Right lobe of liver (tissue), 6 donors: ENCODE results near the gene AUNIP. TPM values are rescaled to one million over a fixed set of nuclear protein-coding genes. Genes with fewer than 3 reads are reported as not detected.

Experiments used
- ATAC-seq, 4 donors: fragments of 200-7000 bp; cut with Tn5 transposase; one replicate each; pipeline ENCODE4 v1.9.1; 2020; ENCODE audit warnings: mild to moderate bottlenecking in 4 of 4, moderate library complexity in 4 of 4
- DNase-seq, 3 donors: peaks; one replicate each; pipeline ENCODE4 v3.0.0-alpha.2; 2020
- H3K27ac ChIP-seq, 3 donors: fragments of 200-600 bp; one replicate each; pipeline ENCODE4 v1.8.0; 2022
- H3K27me3 ChIP-seq, 2 donors: fragments of 200-600 bp; one replicate each; pipeline ENCODE4 v1.8.0; 2022
- H3K36me3 ChIP-seq, 4 donors: fragments of 200-600 bp; sonication (generic) in 1 of 4; one replicate each; pipeline versions ENCODE4 v1.5.1 to v1.8.0; 2017 to 2022; ENCODE audit warnings: control low read depth in 1 of 4
- H3K4me1 ChIP-seq, 4 donors: fragments of 200-600 bp; sonication (generic) in 1 of 4; one replicate each; pipeline versions ENCODE4 v1.5.1 to v1.8.0; 2017 to 2022; ENCODE audit warnings: control low read depth in 1 of 4
- H3K4me3 ChIP-seq, 3 donors: fragments of 200-600 bp; one replicate each; pipeline ENCODE4 v1.8.0; 2022
- H3K9me3 ChIP-seq, 4 donors: fragments of 200-600 bp; sonication (generic) in 1 of 4; one replicate each; pipeline versions ENCODE4 v1.5.1 to v1.8.0; 2017 to 2022; ENCODE audit warnings: control low read depth in 1 of 4
- CTCF ChIP-seq, 4 donors: fragments of 200-600 bp in 3 of 4; fragments of 450-650 bp in 1 of 4; IDR thresholded peaks; one replicate each; pipeline versions ENCODE4 v1.5.1 to v1.8.0; 2016 to 2022; ENCODE audit warnings: antibody characterized with exemption in 4 of 4, mild to moderate bottlenecking in 2 of 4
- POLR2A ChIP-seq: fragments of 450-650 bp; IDR thresholded peaks from one replicate; pipeline ENCODE4 v1.6.1; 2017; ENCODE audit warnings: antibody characterized with exemption, mild to moderate bottlenecking
- WGBS: methylation state at CpG from one replicate; pipeline ENCODE4 v1.1.6; 2018; ENCODE audit warnings: low coverage, low lambda C conversion rate; ENCODE audit not compliant: insufficient coverage; ENCODE audit errors: missing lambda C conversion rate; 5-methylcytosine and 5-hydroxymethylcytosine counted together
- intact Hi-C, 2 donors: fragments of 100-400 bp; cut with DNase I; formaldehyde crosslinking; loops; one replicate each; pipeline versions ENCODE4 v1.11.2 to v1.14.1; 2022
- total RNA-seq, 6 experiments: library from RNA; depleted of rRNA in 2 of 6; stranded (reverse); fragments of >200 nt in 2 of 6; fragmentation: NEBNext Ultra II Directional in 3 of 6; extraction: Animal tissue kit (Norgen Biotek cat#: 25700) in 3 of 6; gene quantifications; one replicate each; pipeline versions ENCODE4 v1.1.0 to v1.2.4, GENCODE V29; 2016 to 2023
- donor health status: DM: no; HTN: yes; CAD: no.
- donor health status: DM: no; HTN: no; CAD: no.
- donor health status: DM: no; HTN: no; CAD: no.
- donor health status: DM: no; HTN: yes; CAD: no.
- donor health status: DM: no; HTN: yes; CAD: no.

AUNIP gene
- total RNA-seq, 6 experiments from 2014 or later, result 0.43 to 0.56 TPM; not detected in 4

- no peaks in the 10 kb centered on the region for H3K4me1 ChIP-seq
- no peaks in the 10 kb centered on the region for H3K27me3 ChIP-seq
- DNase-seq (no peak), ATAC-seq (no peak)
- TF ChIP-seq CTCF (IDR thresholded peaks at IDR 0.05) (no peak), POLR2A (no peak)
- H3K4me3 ChIP-seq, result no peak overlapping the region
- H3K9me3 ChIP-seq, result no peaks in the 10 kb centered on the region
- intact Hi-C loops, result no loop called here
- peaks cover 0 to 7% (median 0%) of the 10 kb centered on the region in 4 donors for H3K36me3 ChIP-seq
- H3K27ac ChIP-seq, result no peak overlapping the region
- 75% methylated on average over 5 of the region's 18 CpGs for WGBS
These were observed 49.9 kb downstream of the AUNIP start for GRCh38 chr1:25809283-25809926.

- WGBS, result 85% methylated on average over 4 of the region's 34 CpGs
- H3K36me3 ChIP-seq, result peaks cover 0 to 2% (median 0%) of the 10 kb centered on the region in 4 donors
- TF ChIP-seq CTCF (IDR thresholded peaks at IDR 0.05), result no peak
- TF ChIP-seq POLR2A, result no peak
- ATAC-seq (no peak), DNase-seq (peak in 1 of 3 donors; percentile 50)
- intact Hi-C loops, result no loop called here
- H3K4me1 ChIP-seq, result no peaks in the 10 kb centered on the region
- H3K4me3 ChIP-seq, result no peak overlapping the region
- no peak overlapping the region for H3K27ac ChIP-seq
- H3K9me3 ChIP-seq, result no peaks in the 10 kb centered on the region
- no peaks in the 10 kb centered on the region for H3K27me3 ChIP-seq
These were observed 50.6 kb downstream of the AUNIP start for GRCh38 chr1:25808481-25809244.

GRCh38 chr1:25807480-25808390, 51.5 kb downstream of the AUNIP start:
- H3K9me3 ChIP-seq, result no peaks in the 10 kb centered on the region
- H3K4me1 ChIP-seq, result no peaks in the 10 kb centered on the region
- no peak overlapping the region for H3K27ac ChIP-seq
- no peak overlapping the region for H3K4me3 ChIP-seq
- DNase-seq (peak in 1 of 3 donors; percentile 40), ATAC-seq (no peak)
- H3K36me3 ChIP-seq, result no peaks in the 10 kb centered on the region
- WGBS, result 87% methylated on average over 2 of the region's 20 CpGs
- intact Hi-C loops, result no loop called here
- no peaks in the 10 kb centered on the region for H3K27me3 ChIP-seq
- no peak for TF ChIP-seq CTCF (IDR thresholded peaks at IDR 0.05)
- TF ChIP-seq POLR2A, result no peak

- Histone ChIP-seq H3K36me3 (no peaks in the 10 kb centered on the region), H3K9me3 (no peaks in the 10 kb centered on the region), H3K4me1 (no peaks in the 10 kb centered on the region), H3K27ac (no peak overlapping the region), H3K4me3 (no peak overlapping the region), H3K27me3 (no peaks in the 10 kb centered on the region)
- no peak for DNase-seq
- intact Hi-C loops, result no loop called here
- TF ChIP-seq POLR2A, result no peak
- TF ChIP-seq CTCF (IDR thresholded peaks at IDR 0.05), result no peak
- ATAC-seq, result no peak
- 79% methylated on average over 3 of the region's 4 CpGs for WGBS
These were observed 52.8 kb downstream of the AUNIP start for GRCh38 chr1:25806418-25806817.
